K562 (cell line): ENCODE results near the gene HLCS. TPM values are rescaled to one million over a fixed set of nuclear protein-coding genes. Genes with fewer than 3 reads are reported as not detected.

Source experiments
- ATAC-seq: fragments of 200-7000 bp; cut with Tn5 transposase; 3 replicates; pipeline ENCODE4 v1.9.1; 2020; ENCODE audit warnings: moderate library complexity
- BruUV-seq: library from RNA; stranded (reverse); fragments of 400-500 nt; replicated peaks from 2 replicates; lab custom pipeline; 2021; lab: Mats Ljungman, UMichigan
- CTCF ChIA-PET: fragments of 300-600 bp; formaldehyde crosslinking; extraction: SDS; loops from one replicate; lab custom pipeline; 2021; ENCODE audit warnings: low intra/inter-chr PET ratio; lab: Yijun Ruan, JAX
- POLR2A ChIA-PET: fragments of 300-600, 350-650 bp; sonication (Branson Sonifier 250); formaldehyde crosslinking; extraction: SDS; loops from one replicate; lab custom pipeline; 2021; ENCODE audit warnings: antibody characterized with exemption, inconsistent platforms; lab: Yijun Ruan, JAX
- DNase-seq, 4 experiments: peaks; one replicate each; pipeline versions ENCODE4 v3.0.0 to v3.0.0-alpha.2; 2011 to 2018; ENCODE audit warnings: low spot score in 3 of 4, mixed read lengths in 3 of 4; ENCODE audit errors: extremely low read depth in 1 of 4
- FAIRE-seq: peaks from 2 replicates; lab custom pipeline; 2011; peaks lifted over from hg19 to GRCh38; lab: Jason Lieb, UNC
- H2AFZ ChIP-seq: 2 replicates; pipeline ENCODE4 v1.6.0; 2011; ENCODE audit warnings: low read depth, low read length, control low read depth, inconsistent platforms
- H3K27ac ChIP-seq: fragments of 200-600 bp; 3 replicates; pipeline ENCODE4 v1.8.0; 2011; ENCODE audit warnings: low read depth, mild to moderate bottlenecking, control low read depth, inconsistent platforms, low read length, moderate library complexity, mixed read lengths; ENCODE audit errors: extremely low read depth
- H3K27me3 ChIP-seq, 2 experiments: fragments of 300-600 bp in 1 of 2; 2 replicates in 1 of 2; 3 replicates in 1 of 2; pipeline versions ENCODE4 v1.6.0 to v1.8.0; 2011; ENCODE audit warnings: inconsistent platforms in 2 of 2, low read length in 2 of 2, mild to moderate bottlenecking in 1 of 2, mixed read lengths in 1 of 2, moderate library complexity in 1 of 2; ENCODE audit not compliant: control insufficient read depth in 2 of 2, insufficient read depth in 2 of 2
- H3K36me3 ChIP-seq: fragments of 300-600 bp; 3 replicates; pipeline ENCODE4 v1.8.0; 2011; ENCODE audit warnings: mild to moderate bottlenecking, low read length, inconsistent platforms; ENCODE audit not compliant: control insufficient read depth, insufficient read depth
- H3K4me1 ChIP-seq, 2 experiments: fragments of 200-600 bp in 1 of 2; replicated peaks in 1 of 2; 2 replicates in 1 of 2; 3 replicates in 1 of 2; pipeline versions ENCODE4 v1.5.1 to v1.8.0; 2011; ENCODE audit warnings: inconsistent platforms in 2 of 2, low read length in 2 of 2, mild to moderate bottlenecking in 1 of 2, mixed read lengths in 1 of 2, moderate library complexity in 1 of 2; ENCODE audit not compliant: control insufficient read depth in 2 of 2, insufficient read depth in 2 of 2
- H3K4me2 ChIP-seq: 2 replicates; pipeline ENCODE4 v1.6.1; 2011; ENCODE audit warnings: low read length, control low read depth, inconsistent platforms, mixed read lengths; ENCODE audit not compliant: insufficient read depth
- H3K4me3 ChIP-seq: fragments of 200-600 bp; sonication (generic), shearing (Covaris generic); 2 replicates; pipeline ENCODE4 v1.5.1; 2016; ENCODE audit warnings: control low read depth, inconsistent platforms
- H3K79me2 ChIP-seq: fragments of 200-600 bp; 3 replicates; pipeline ENCODE4 v1.8.0; 2011; ENCODE audit warnings: low read length, inconsistent platforms; ENCODE audit not compliant: control insufficient read depth, insufficient read depth
- H3K9ac ChIP-seq, 2 experiments: 2 replicates each; pipeline versions ENCODE4 v1.6.0 to v1.6.1; 2011; ENCODE audit warnings: low read depth in 2 of 2, low read length in 2 of 2, control low read depth in 1 of 2, inconsistent platforms in 1 of 2, mild to moderate bottlenecking in 1 of 2, mixed read lengths in 1 of 2; ENCODE audit not compliant: insufficient read depth in 1 of 2
- H3K9me1 ChIP-seq: one replicate; pipeline ENCODE4 v1.6.0; 2011; ENCODE audit warnings: inconsistent platforms, mild to moderate bottlenecking, low read length, moderate library complexity; ENCODE audit not compliant: control insufficient read depth, insufficient read depth
- H3K9me3 ChIP-seq: replicated peaks from 2 replicates; pipeline ENCODE4 v1.5.1; 2011; ENCODE audit warnings: low read depth, low read length, inconsistent platforms; ENCODE audit not compliant: control insufficient read depth, insufficient read depth
- H4K20me1 ChIP-seq: replicated peaks from 2 replicates; pipeline ENCODE4 v1.6.1; 2011; ENCODE audit warnings: low read length, inconsistent platforms, mixed read lengths; ENCODE audit not compliant: control insufficient read depth, insufficient read depth
- BMI1 ChIP-seq: fragments of 150-350 bp; IDR thresholded peaks from 2 replicates; pipeline ENCODE4 v1.6.1; 2014; ENCODE audit warnings: low read length
- FOXK1 ChIP-seq: sonication (generic); formaldehyde crosslinking; IDR thresholded peaks from 2 replicates; pipeline ENCODE4 v1.8.0; 2022; ENCODE audit warnings: missing genetic modification reagents, mild to moderate bottlenecking, borderline replicate concordance
- FOXP1 ChIP-seq: sonication (generic); formaldehyde crosslinking; IDR thresholded peaks from 2 replicates; pipeline ENCODE4 v1.8.0; 2022; ENCODE audit warnings: mild to moderate bottlenecking, missing genetic modification reagents
- HDGF ChIP-seq: fragments of 450-650 bp; IDR thresholded peaks from 2 replicates; pipeline ENCODE4 v1.6.1; 2016
- KLF16 ChIP-seq: IDR thresholded peaks from 2 replicates; pipeline ENCODE4 v1.6.1; 2016; ENCODE audit warnings: antibody characterized with exemption
- NCOA1 ChIP-seq: fragments of 450-650 bp; IDR thresholded peaks from 2 replicates; pipeline ENCODE4 v1.6.1; 2016; ENCODE audit warnings: low read depth
- NFIC ChIP-seq: fragments of 450-650 bp; IDR thresholded peaks from 2 replicates; pipeline ENCODE4 v1.6.1; 2017; ENCODE audit warnings: mild to moderate bottlenecking, inconsistent platforms
- ZNF263 ChIP-seq: sonication (generic); formaldehyde crosslinking; IDR thresholded peaks from 2 replicates; pipeline ENCODE4 v1.8.0; 2022; ENCODE audit warnings: mild to moderate bottlenecking, missing genetic modification reagents, borderline replicate concordance
- WGBS: fragments of 100-300 bp; shearing (Covaris generic); methylation state at CpG from one replicate; pipeline ENCODE4 v1.1.6; 2016; ENCODE audit warnings: low coverage, mixed read lengths; ENCODE audit not compliant: insufficient coverage; ENCODE audit errors: missing lambda C conversion rate; 5-methylcytosine and 5-hydroxymethylcytosine counted together
- in situ Hi-C: fragments of 300-500 bp; cut with MboI; formaldehyde crosslinking; loops from 4 replicates; pipeline ENCODE4 v1.15.0; 2018; ENCODE audit warnings: inconsistent platforms, mixed read lengths
- intact Hi-C: fragments of 100-400 bp; cut with micrococcal nuclease; formaldehyde crosslinking; loops from 2 replicates; pipeline ENCODE4 v1.14.2; 2022
- polyA plus RNA-seq, 8 experiments: library from polyadenylated mRNA; depleted of rRNA in 4 of 8; stranded (reverse) in 5 of 8; unstranded in 3 of 8; fragments of >200 nt; fragmentation: Nextera tagmentation in 2 of 8; fragmentation: Illumina TruSeq in 1 of 8; extraction: Ambion mirVana in 2 of 8; extraction: Trizol in 1 of 8; gene quantifications; 2 replicates each; pipeline versions ENCODE4 v1.2.1 to v1.2.3, GENCODE V29; 2011 to 2014; ENCODE audit warnings: inconsistent platforms in 1 of 8, missing spikeins in 1 of 8
- total RNA-seq, 7 experiments: library from RNA; depleted of rRNA in 6 of 7; stranded (reverse); fragments of >200 nt in 6 of 7; fragmentation: Illumina TruSeq in 2 of 7; extraction: Trizol in 2 of 7; gene quantifications; 2 replicates each; pipeline versions ENCODE4 v1.2.1 to v1.2.3, GENCODE V29; 2011 to 2021; ENCODE audit warnings: low replicate concordance in 1 of 7
- TF ChIP-seq, protein P1 (sequence below): sonication (generic); formaldehyde crosslinking; IDR thresholded peaks from 2 replicates; pipeline ENCODE4 v1.9.0; 2022; ENCODE audit warnings: mild to moderate bottlenecking, missing genetic modification reagents
- TF ChIP-seq, protein P2 (sequence below): sonication (generic); formaldehyde crosslinking; IDR thresholded peaks from 2 replicates; pipeline ENCODE4 v1.8.1; 2023; ENCODE audit warnings: mild to moderate bottlenecking, missing genetic modification reagents
- TF ChIP-seq, protein P3 (sequence below): fragments of 450-650 bp; conservative IDR thresholded peaks from 2 replicates; pipeline ENCODE4 v1.6.1; 2016; ENCODE audit warnings: missing genetic modification characterization, low read depth, mild to moderate bottlenecking, missing compliant biosample characterization, moderate library complexity
- TF ChIP-seq, protein P4 (sequence below): fragments of 150-350 bp; IDR thresholded peaks from 2 replicates; pipeline ENCODE4 v1.6.1; 2014; ENCODE audit warnings: low read depth, mild to moderate bottlenecking, low read length, borderline replicate concordance

HLCS gene
- total and polyA plus RNA-seq, 9 of the 15 experiments (the other 6 are each of a cell fraction or from before 2014, with no cell fraction given) = 3.0 to 21.5 (median 17.1) TPM

DNA sequence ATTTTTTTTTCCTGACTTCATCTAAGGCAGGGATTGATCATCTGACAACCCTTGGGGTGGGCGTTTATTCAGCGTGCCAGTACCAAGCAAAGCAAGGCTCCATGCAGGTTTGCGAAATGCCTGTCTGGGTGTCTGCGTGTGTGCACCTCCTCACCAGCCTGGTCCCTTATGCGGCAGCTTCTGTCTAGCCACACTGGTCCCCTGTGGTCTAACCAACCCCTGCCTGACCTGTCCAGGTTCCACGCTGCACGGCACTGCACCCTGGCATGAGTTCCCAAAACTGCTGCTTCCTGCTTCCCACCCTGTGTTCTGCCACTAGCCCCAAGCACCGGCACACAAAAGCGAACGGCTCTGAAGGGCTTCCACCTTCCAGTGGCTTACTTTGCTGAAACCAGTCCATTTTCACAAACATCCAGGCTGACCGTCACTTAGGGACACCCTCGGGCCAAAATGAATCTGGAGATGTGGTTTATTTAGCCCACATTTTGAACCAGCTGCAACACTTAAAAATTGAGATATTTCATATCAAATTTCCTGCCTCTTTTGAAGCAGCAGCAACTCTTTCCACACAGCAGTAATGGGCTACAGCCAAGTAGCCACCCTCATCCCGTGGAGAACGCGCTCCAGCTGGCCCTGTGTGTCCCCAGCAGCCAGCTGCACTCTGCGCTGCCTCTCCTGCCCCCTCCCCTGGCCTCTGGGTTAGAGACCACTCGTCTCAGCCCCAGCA is 55.7 kb downstream of the HLCS start:
- WGBS = 75% methylated on average over 17 of the region's 17 CpGs
- Histone ChIP-seq H3K4me1 (peaks cover 5 to 6% of the 10 kb centered on the region in 2 experiments; a peak in 3 of 5 replicates), H4K20me1 (no peaks in the 10 kb centered on the region), H3K9me1 (no peaks in the 10 kb centered on the region), H3K4me2 (no peak overlapping the region), H3K9me3 (no peaks in the 10 kb centered on the region), H3K4me3 (no peak overlapping the region), H3K9ac (no peak overlapping the region), H3K27ac (no peak overlapping the region), H3K36me3 (no peaks in the 10 kb centered on the region), H3K27me3 (no peaks in the 10 kb centered on the region), H2AFZ (no peak overlapping the region), H3K79me2 (no peaks in the 10 kb centered on the region)
- no peak for DNase-seq
- ChIA-PET CTCF (no interaction called here), POLR2A (no interaction called here)
- intact Hi-C loops = no loop called here
- TF ChIP-seq HDGF = no peak
- TF ChIP-seq, protein P1, sequence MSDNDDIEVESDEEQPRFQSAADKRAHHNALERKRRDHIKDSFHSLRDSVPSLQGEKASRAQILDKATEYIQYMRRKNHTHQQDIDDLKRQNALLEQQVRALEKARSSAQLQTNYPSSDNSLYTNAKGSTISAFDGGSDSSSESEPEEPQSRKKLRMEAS (CRISPR knock-in tag) = no peak
- no peak for TF ChIP-seq BMI1
- TF ChIP-seq, protein P2, sequence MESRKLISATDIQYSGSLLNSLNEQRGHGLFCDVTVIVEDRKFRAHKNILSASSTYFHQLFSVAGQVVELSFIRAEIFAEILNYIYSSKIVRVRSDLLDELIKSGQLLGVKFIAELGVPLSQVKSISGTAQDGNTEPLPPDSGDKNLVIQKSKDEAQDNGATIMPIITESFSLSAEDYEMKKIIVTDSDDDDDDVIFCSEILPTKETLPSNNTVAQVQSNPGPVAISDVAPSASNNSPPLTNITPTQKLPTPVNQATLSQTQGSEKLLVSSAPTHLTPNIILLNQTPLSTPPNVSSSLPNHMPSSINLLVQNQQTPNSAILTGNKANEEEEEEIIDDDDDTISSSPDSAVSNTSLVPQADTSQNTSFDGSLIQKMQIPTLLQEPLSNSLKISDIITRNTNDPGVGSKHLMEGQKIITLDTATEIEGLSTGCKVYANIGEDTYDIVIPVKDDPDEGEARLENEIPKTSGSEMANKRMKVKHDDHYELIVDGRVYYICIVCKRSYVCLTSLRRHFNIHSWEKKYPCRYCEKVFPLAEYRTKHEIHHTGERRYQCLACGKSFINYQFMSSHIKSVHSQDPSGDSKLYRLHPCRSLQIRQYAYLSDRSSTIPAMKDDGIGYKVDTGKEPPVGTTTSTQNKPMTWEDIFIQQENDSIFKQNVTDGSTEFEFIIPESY (CRISPR knock-in tag) = no peak
- no peak for TF ChIP-seq KLF16
- no peak for TF ChIP-seq NFIC
- TF ChIP-seq, protein P3, sequence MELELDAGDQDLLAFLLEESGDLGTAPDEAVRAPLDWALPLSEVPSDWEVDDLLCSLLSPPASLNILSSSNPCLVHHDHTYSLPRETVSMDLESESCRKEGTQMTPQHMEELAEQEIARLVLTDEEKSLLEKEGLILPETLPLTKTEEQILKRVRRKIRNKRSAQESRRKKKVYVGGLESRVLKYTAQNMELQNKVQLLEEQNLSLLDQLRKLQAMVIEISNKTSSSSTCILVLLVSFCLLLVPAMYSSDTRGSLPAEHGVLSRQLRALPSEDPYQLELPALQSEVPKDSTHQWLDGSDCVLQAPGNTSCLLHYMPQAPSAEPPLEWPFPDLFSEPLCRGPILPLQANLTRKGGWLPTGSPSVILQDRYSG (tag) = no peak
- TF ChIP-seq FOXK1 (CRISPR knock-in tag) = no peak
- no peak for TF ChIP-seq ZNF263 (CRISPR knock-in tag)
- no peak for TF ChIP-seq FOXP1 (CRISPR knock-in tag)
- no peak for TF ChIP-seq NCOA1
- TF ChIP-seq, protein P4, sequence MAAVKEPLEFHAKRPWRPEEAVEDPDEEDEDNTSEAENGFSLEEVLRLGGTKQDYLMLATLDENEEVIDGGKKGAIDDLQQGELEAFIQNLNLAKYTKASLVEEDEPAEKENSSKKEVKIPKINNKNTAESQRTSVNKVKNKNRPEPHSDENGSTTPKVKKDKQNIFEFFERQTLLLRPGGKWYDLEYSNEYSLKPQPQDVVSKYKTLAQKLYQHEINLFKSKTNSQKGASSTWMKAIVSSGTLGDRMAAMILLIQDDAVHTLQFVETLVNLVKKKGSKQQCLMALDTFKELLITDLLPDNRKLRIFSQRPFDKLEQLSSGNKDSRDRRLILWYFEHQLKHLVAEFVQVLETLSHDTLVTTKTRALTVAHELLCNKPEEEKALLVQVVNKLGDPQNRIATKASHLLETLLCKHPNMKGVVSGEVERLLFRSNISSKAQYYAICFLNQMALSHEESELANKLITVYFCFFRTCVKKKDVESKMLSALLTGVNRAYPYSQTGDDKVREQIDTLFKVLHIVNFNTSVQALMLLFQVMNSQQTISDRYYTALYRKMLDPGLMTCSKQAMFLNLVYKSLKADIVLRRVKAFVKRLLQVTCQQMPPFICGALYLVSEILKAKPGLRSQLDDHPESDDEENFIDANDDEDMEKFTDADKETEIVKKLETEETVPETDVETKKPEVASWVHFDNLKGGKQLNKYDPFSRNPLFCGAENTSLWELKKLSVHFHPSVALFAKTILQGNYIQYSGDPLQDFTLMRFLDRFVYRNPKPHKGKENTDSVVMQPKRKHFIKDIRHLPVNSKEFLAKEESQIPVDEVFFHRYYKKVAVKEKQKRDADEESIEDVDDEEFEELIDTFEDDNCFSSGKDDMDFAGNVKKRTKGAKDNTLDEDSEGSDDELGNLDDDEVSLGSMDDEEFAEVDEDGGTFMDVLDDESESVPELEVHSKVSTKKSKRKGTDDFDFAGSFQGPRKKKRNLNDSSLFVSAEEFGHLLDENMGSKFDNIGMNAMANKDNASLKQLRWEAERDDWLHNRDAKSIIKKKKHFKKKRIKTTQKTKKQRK = no peak
- in situ Hi-C loops = no loop called here
- BruUV-seq = no TSS peak
- ATAC-seq = no peak
- FAIRE-seq = no peak
